T-helper 1 cell treated with Interleukin-12 subunit alpha and Interleukin-12 subunit beta and Interleukin-4 antibody, amounts not matched to agents 30 μg/mL and 1 μg/mL, for 36 hours (primary cell): ENCODE measurements around the gene KRTAP2-2.

Experiments
- H3K27ac Mint-ChIP-seq: one replicate; pipeline ENCODE4 v1.8.0; 2021; ENCODE audit warnings: mild to moderate bottlenecking, mixed read lengths
- H3K27me3 Mint-ChIP-seq: one replicate; pipeline ENCODE4 v1.8.0; 2021; ENCODE audit warnings: low read depth, mixed read lengths
- H3K36me3 Mint-ChIP-seq: one replicate; pipeline ENCODE4 v1.8.0; 2021; ENCODE audit warnings: low read depth, mixed read lengths
- H3K4me1 Mint-ChIP-seq: one replicate; pipeline ENCODE4 v1.8.0; 2021; ENCODE audit warnings: low read depth, mixed read lengths
- H3K4me3 Mint-ChIP-seq: one replicate; pipeline ENCODE4 v1.8.0; 2021; ENCODE audit warnings: mild to moderate bottlenecking, moderate library complexity, mixed read lengths
- H3K9me3 Mint-ChIP-seq: one replicate; pipeline ENCODE4 v1.8.0; 2021; ENCODE audit warnings: mixed read lengths

The KRTAP2-2 gene

GRCh38 chr17:41018541-41018940 is 36.5 kb downstream of the KRTAP2-2 start:
- no peaks in the 10 kb centered on the region for H3K9me3 Mint-ChIP-seq
- H3K4me3 Mint-ChIP-seq = no peak overlapping the region
- H3K27ac Mint-ChIP-seq = no peak overlapping the region
- H3K36me3 Mint-ChIP-seq = no peaks in the 10 kb centered on the region
- H3K4me1 Mint-ChIP-seq = no peaks in the 10 kb centered on the region
- H3K27me3 Mint-ChIP-seq = peaks cover 4% of the 10 kb centered on the region

- H3K27me3 Mint-ChIP-seq = peaks cover 8% of the 10 kb centered on the region
Measured at GRCh38 chr17:41016578-41017215, 38.3 kb downstream of the KRTAP2-2 start.

GRCh38 chr17:41015454-41015853 is 39.6 kb downstream of the KRTAP2-2 start:
- Mint-ChIP-seq H3K4me1 (no peaks in the 10 kb centered on the region), H3K27ac (no peak overlapping the region), H3K36me3 (no peaks in the 10 kb centered on the region), H3K4me3 (no peak overlapping the region), H3K9me3 (no peaks in the 10 kb centered on the region), H3K27me3 (peaks cover 8% of the 10 kb centered on the region)

More at GRCh38 chr17:41016578-41017215, 38.3 kb downstream of the KRTAP2-2 start:
- no peaks in the 10 kb centered on the region for H3K4me1 Mint-ChIP-seq
- no peaks in the 10 kb centered on the region for H3K9me3 Mint-ChIP-seq
- no peak overlapping the region for H3K4me3 Mint-ChIP-seq
- H3K27ac Mint-ChIP-seq = no peak overlapping the region
- no peaks in the 10 kb centered on the region for H3K36me3 Mint-ChIP-seq

- H3K27me3 Mint-ChIP-seq = peaks cover 12% of the 10 kb centered on the region
- no peaks in the 10 kb centered on the region for H3K36me3 Mint-ChIP-seq
- no peak overlapping the region for H3K27ac Mint-ChIP-seq
- no peaks in the 10 kb centered on the region for H3K4me1 Mint-ChIP-seq
- H3K4me3 Mint-ChIP-seq = no peak overlapping the region
- no peaks in the 10 kb centered on the region for H3K9me3 Mint-ChIP-seq
Measured at GRCh38 chr17:41013606-41014005, 41.4 kb downstream of the KRTAP2-2 start.

- Mint-ChIP-seq H3K27ac (no peak overlapping the region), H3K4me1 (no peaks in the 10 kb centered on the region), H3K9me3 (no peaks in the 10 kb centered on the region), H3K36me3 (no peaks in the 10 kb centered on the region), H3K4me3 (no peak overlapping the region), H3K27me3 (peaks cover 12% of the 10 kb centered on the region)
Measured at GRCh38 chr17:41013181-41013580, 41.8 kb downstream of the KRTAP2-2 start.

- no peak overlapping the region for H3K27ac Mint-ChIP-seq
- no peaks in the 10 kb centered on the region for H3K4me1 Mint-ChIP-seq
- no peaks in the 10 kb centered on the region for H3K9me3 Mint-ChIP-seq
- peaks cover 9% of the 10 kb centered on the region for H3K27me3 Mint-ChIP-seq
- H3K36me3 Mint-ChIP-seq = no peaks in the 10 kb centered on the region
- no peak overlapping the region for H3K4me3 Mint-ChIP-seq
Measured at GRCh38 chr17:41012326-41013120, 42.5 kb downstream of the KRTAP2-2 start.

- Mint-ChIP-seq H3K27ac (no peak overlapping the region), H3K36me3 (no peaks in the 10 kb centered on the region), H3K4me1 (no peaks in the 10 kb centered on the region), H3K4me3 (no peak overlapping the region), H3K27me3 (peaks cover 11% of the 10 kb centered on the region), H3K9me3 (no peaks in the 10 kb centered on the region)
Measured at GRCh38 chr17:41010441-41010840, 44.6 kb downstream of the KRTAP2-2 start.

GRCh38 chr17:41009936-41010335 is 45.1 kb downstream of the KRTAP2-2 start:
- H3K4me1 Mint-ChIP-seq = no peaks in the 10 kb centered on the region
- H3K27ac Mint-ChIP-seq = no peak overlapping the region
- H3K27me3 Mint-ChIP-seq = peaks cover 11% of the 10 kb centered on the region
- no peaks in the 10 kb centered on the region for H3K9me3 Mint-ChIP-seq
- no peak overlapping the region for H3K4me3 Mint-ChIP-seq
- no peaks in the 10 kb centered on the region for H3K36me3 Mint-ChIP-seq

- no peak overlapping the region for H3K27ac Mint-ChIP-seq
- no peaks in the 10 kb centered on the region for H3K9me3 Mint-ChIP-seq
- no peak overlapping the region for H3K4me3 Mint-ChIP-seq
- H3K27me3 Mint-ChIP-seq = peaks cover 11% of the 10 kb centered on the region
- H3K4me1 Mint-ChIP-seq = no peaks in the 10 kb centered on the region
- no peaks in the 10 kb centered on the region for H3K36me3 Mint-ChIP-seq
Measured at GRCh38 chr17:41009301-41009760, 45.7 kb downstream of the KRTAP2-2 start.

GRCh38 chr17:41008811-41009210 is 46.2 kb downstream of the KRTAP2-2 start, which contains the start of gene KRTAP3-1:
KRTAP3-1 (minus strand) TSS chr17:41009128; CDS start chr17:41009074, 54 bp downstream.
- Mint-ChIP-seq H3K4me1 (no peaks in the 10 kb centered on the region), H3K27ac (no peak within 1 kb of the TSS), H3K36me3 (no peaks in the 10 kb centered on the region), H3K9me3 (no peaks in the 10 kb centered on the region), H3K27me3 (peaks cover 11% of the 10 kb centered on the region), H3K4me3 (no peak within 1 kb of the TSS)
